Endothelial cell of umbilical vein (primary cell): ENCODE measurements around the gene CDC42. TPM values are rescaled to one million over a fixed set of nuclear protein-coding genes. Genes with fewer than 3 reads are reported as not detected.

Source experiments
- BruUV-seq: library from RNA; stranded (reverse); fragments of 400-500 nt; replicated peaks from 2 replicates; lab custom pipeline; 2021; lab: Mats Ljungman, UMichigan
- CTCF ChIA-PET: fragments of 300-600, 350-600 bp; sonication (Branson Sonifier 250); formaldehyde crosslinking; loops from one replicate; lab custom pipeline; 2021; ENCODE audit warnings: antibody characterized with exemption, inconsistent platforms; lab: Charles Lee
- POLR2A ChIA-PET: fragments of 300-600, 350-600 bp; sonication (Branson Sonifier 250); formaldehyde crosslinking; loops from one replicate; lab custom pipeline; 2021; ENCODE audit warnings: antibody characterized with exemption, inconsistent platforms; lab: Charles Lee
- DNase-seq: peaks from one replicate; pipeline ENCODE4 v3.0.0-alpha.2; 2011; ENCODE audit warnings: low read depth, low spot score
- FAIRE-seq: peaks from 2 replicates; lab custom pipeline; 2011; peaks lifted over from hg19 to GRCh38; lab: Jason Lieb, UNC
- H2AFZ ChIP-seq: 2 replicates; pipeline ENCODE4 v1.6.0; 2012; ENCODE audit warnings: low read depth, low read length, control low read depth, inconsistent platforms
- H3K27ac ChIP-seq: 2 replicates; pipeline ENCODE4 v1.5.1; 2011; ENCODE audit warnings: low read depth, mild to moderate bottlenecking, control low read depth, low read length, moderate library complexity; ENCODE audit not compliant: insufficient read depth
- H3K27me3 ChIP-seq, 2 experiments: 2 replicates each; pipeline versions ENCODE4 v1.6.0 to v1.6.1; 2011; ENCODE audit warnings: low read length in 2 of 2, mixed read lengths in 1 of 2; ENCODE audit not compliant: control insufficient read depth in 2 of 2, insufficient read depth in 2 of 2
- H3K36me3 ChIP-seq, 2 experiments: 2 replicates in 1 of 2; 3 replicates in 1 of 2; pipeline ENCODE4 v1.5.1; 2011; ENCODE audit warnings: low read length in 2 of 2, mild to moderate bottlenecking in 1 of 2, moderate library complexity in 1 of 2; ENCODE audit not compliant: control insufficient read depth in 2 of 2, insufficient read depth in 2 of 2; ENCODE audit errors: extremely low read depth in 1 of 2
- H3K4me1 ChIP-seq: 3 replicates; pipeline ENCODE4 v1.5.1; 2011; ENCODE audit warnings: mild to moderate bottlenecking, low read length; ENCODE audit not compliant: control insufficient read depth, insufficient read depth; ENCODE audit errors: extremely low read depth
- H3K4me2 ChIP-seq: 2 replicates; pipeline ENCODE4 v1.6.1; 2011; ENCODE audit warnings: low read length, control low read depth, mixed read lengths; ENCODE audit not compliant: insufficient read depth
- H3K4me3 ChIP-seq, 3 experiments: fragments of 200-600 bp in 1 of 3; sonication (generic), shearing (Covaris generic) in 1 of 3; replicated peaks in 1 of 3; 2 replicates each; pipeline ENCODE4 v1.5.1; 2011 to 2016; ENCODE audit warnings: control low read depth in 3 of 3, low read length in 3 of 3, mild to moderate bottlenecking in 2 of 3, inconsistent platforms in 1 of 3, low read depth in 1 of 3, moderate library complexity in 1 of 3; ENCODE audit not compliant: insufficient read depth in 1 of 3
- H3K79me2 ChIP-seq: 2 replicates; pipeline ENCODE4 v1.6.0; 2012; ENCODE audit warnings: low read length, inconsistent platforms; ENCODE audit not compliant: control insufficient read depth, insufficient read depth
- H3K9ac ChIP-seq: replicated peaks from 2 replicates; pipeline ENCODE3; 2011; ENCODE audit warnings: low read length, control low read depth; ENCODE audit not compliant: insufficient read depth; ENCODE audit errors: extremely low read depth
- H3K9me1 ChIP-seq: replicated peaks from 3 replicates; pipeline ENCODE4 v1.6.0; 2011; ENCODE audit warnings: mild to moderate bottlenecking, low read length; ENCODE audit not compliant: control insufficient read depth, insufficient read depth; ENCODE audit errors: extremely low read depth
- H3K9me3 ChIP-seq: replicated peaks from 2 replicates; pipeline ENCODE4 v1.5.1; 2012; ENCODE audit warnings: low read length, inconsistent platforms; ENCODE audit not compliant: control insufficient read depth, insufficient read depth
- H4K20me1 ChIP-seq: replicated peaks from 2 replicates; pipeline ENCODE3; 2011; ENCODE audit warnings: mild to moderate bottlenecking, low read length; ENCODE audit not compliant: control insufficient read depth, insufficient read depth; ENCODE audit errors: extremely low read depth
- EZH2 ChIP-seq: IDR thresholded peaks from 2 replicates; pipeline ENCODE4 v1.6.1; 2012; ENCODE audit warnings: borderline replicate concordance, low read depth, mild to moderate bottlenecking, moderate library complexity, low read length, inconsistent platforms; ENCODE audit not compliant: severe bottlenecking
- GATA2 ChIP-seq: IDR thresholded peaks from 2 replicates; pipeline ENCODE4 v1.7.0; 2011; ENCODE audit warnings: low read depth, mild to moderate bottlenecking, moderate library complexity, mixed read lengths, low read length; ENCODE audit not compliant: insufficient read length, insufficient read depth
- JUN ChIP-seq: IDR thresholded peaks from 2 replicates; pipeline ENCODE4 v1.6.1; 2011; ENCODE audit warnings: borderline replicate concordance, low read depth; ENCODE audit not compliant: insufficient read length, insufficient read depth
- MYC ChIP-seq: IDR thresholded peaks from one replicate; pipeline ENCODE4 v1.6.1; 2011; ENCODE audit warnings: mild to moderate bottlenecking, low read depth, low read length
- dilution Hi-C: fragments of 300-500 bp; cut with MboI; formaldehyde crosslinking; loops from one replicate; pipeline ENCODE4 v1.15.0; 2019; ENCODE audit warnings: low sequenced_read_pairs; ENCODE audit not compliant: extremely low pct_ligation_motif_present
- intact Hi-C: fragments of 100-400 bp; cut with micrococcal nuclease; formaldehyde crosslinking; loops from one replicate; pipeline ENCODE4 v1.10.0; 2022
- polyA plus RNA-seq, 4 experiments: library from polyadenylated mRNA; depleted of rRNA in 3 of 4; stranded (reverse) in 3 of 4; unstranded in 1 of 4; fragments of >200 nt; gene quantifications; 2 replicates each; pipeline versions ENCODE4 v1.2.1 to v1.2.3, GENCODE V29; 2011 to 2012; ENCODE audit warnings: missing spikeins in 1 of 4
- total RNA-seq: library from RNA; stranded (reverse); gene quantifications from 2 replicates; pipeline ENCODE4 v1.2.3, GENCODE V29; 2021
- TF ChIP-seq, protein P1 (sequence below), 2 donors: IDR thresholded peaks; 1 replicate in 1 of 2; 2 replicates in 1 of 2; pipeline ENCODE4 v1.5.1; 2011; ENCODE audit warnings: low read length in 2 of 2, mild to moderate bottlenecking in 2 of 2, moderate library complexity in 2 of 2, control low read depth in 1 of 2, inconsistent platforms in 1 of 2, low read depth in 1 of 2; ENCODE audit not compliant: insufficient read depth in 1 of 2; ENCODE audit errors: extremely low read depth in 1 of 2

CDC42 gene
- total and polyA plus RNA-seq, 2 donors (not counting 3 experiments of a cell fraction or from before 2014, with no cell fraction given) = 199 to 381 TPM

DNA sequence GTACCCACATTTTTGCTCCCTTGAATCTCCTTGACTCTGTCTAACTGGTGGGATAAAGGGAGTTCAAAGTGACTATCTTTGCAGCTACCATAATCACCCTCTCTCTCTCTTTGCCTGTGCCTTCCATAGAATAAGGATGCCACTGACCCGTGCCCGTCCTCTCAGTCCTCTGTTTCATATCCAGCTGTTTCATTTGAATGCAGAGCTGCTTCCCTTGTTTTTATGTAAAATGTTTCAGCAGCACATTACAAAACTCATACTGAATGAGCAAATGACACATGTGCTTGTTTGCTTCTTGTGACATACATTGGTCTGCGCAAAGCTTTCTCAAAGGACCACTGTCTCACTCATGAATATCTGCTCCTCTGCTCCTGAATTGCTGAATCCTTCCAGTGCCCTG, 38.4 kb downstream of the CDC42 start:
- Histone ChIP-seq H3K27me3 (no peaks in the 10 kb centered on the region), H3K4me1 (peaks cover 52% of the 10 kb centered on the region), H3K9me1 (peaks cover 3% of the 10 kb centered on the region), H3K4me2 (no peak overlapping the region), H3K9me3 (no peaks in the 10 kb centered on the region), H3K4me3 (no peak overlapping the region), H3K9ac (no peak overlapping the region), H3K27ac (no peak overlapping the region), H3K79me2 (peaks cover 84% of the 10 kb centered on the region), H3K36me3 (peaks cover 5 to 29% of the 10 kb centered on the region in 2 experiments), H4K20me1 (peaks cover 40% of the 10 kb centered on the region), H2AFZ (no peak overlapping the region)
- ChIA-PET POLR2A (interaction anchor here (0.6 kb wide), 1 partner anchor 19 kb away, joined by 6 read pairs; no protein-coding TSS in a partner anchor), CTCF (interaction anchor here (1.4 to 3.2 kb wide), 2 partner anchors 14 to 35 kb away, joined by 3 to 12 read pairs; no protein-coding TSS in a partner anchor)
- DNase-seq (no peak), FAIRE-seq (no peak)
- dilution Hi-C loops = no loop called here
- intact Hi-C loops = loop anchor here (5.0 kb wide), 1 partner anchor 39 kb away; the partner anchor contains the start of gene CDC42
- TF ChIP-seq, protein P1, sequence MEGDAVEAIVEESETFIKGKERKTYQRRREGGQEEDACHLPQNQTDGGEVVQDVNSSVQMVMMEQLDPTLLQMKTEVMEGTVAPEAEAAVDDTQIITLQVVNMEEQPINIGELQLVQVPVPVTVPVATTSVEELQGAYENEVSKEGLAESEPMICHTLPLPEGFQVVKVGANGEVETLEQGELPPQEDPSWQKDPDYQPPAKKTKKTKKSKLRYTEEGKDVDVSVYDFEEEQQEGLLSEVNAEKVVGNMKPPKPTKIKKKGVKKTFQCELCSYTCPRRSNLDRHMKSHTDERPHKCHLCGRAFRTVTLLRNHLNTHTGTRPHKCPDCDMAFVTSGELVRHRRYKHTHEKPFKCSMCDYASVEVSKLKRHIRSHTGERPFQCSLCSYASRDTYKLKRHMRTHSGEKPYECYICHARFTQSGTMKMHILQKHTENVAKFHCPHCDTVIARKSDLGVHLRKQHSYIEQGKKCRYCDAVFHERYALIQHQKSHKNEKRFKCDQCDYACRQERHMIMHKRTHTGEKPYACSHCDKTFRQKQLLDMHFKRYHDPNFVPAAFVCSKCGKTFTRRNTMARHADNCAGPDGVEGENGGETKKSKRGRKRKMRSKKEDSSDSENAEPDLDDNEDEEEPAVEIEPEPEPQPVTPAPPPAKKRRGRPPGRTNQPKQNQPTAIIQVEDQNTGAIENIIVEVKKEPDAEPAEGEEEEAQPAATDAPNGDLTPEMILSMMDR (IDR thresholded peaks at IDR 0.05; ENCODE audit: extremely low read depth in 1 of 2, insufficient read depth in 1 of 2, low read depth in 1 of 2, low read length in 2 of 2) = no peak
- TF ChIP-seq MYC (no peak), GATA2 (no peak), JUN (no peak), EZH2 (no peak)
- BruUV-seq = no TSS peak
